GM12878 (cell line): ENCODE measurements around the gene AMN. TPM values are rescaled to one million over a fixed set of nuclear protein-coding genes. Genes with fewer than 3 reads are reported as not detected.

ENCODE experiments used
- ATAC-seq: fragments of 200-7000 bp; cut with Tn5 transposase; 3 replicates; pipeline ENCODE4 v1.9.1; 2020; ENCODE audit warnings: mild to moderate bottlenecking, moderate library complexity
- BruUV-seq: library from RNA; stranded (reverse); fragments of 400-500 nt; replicated peaks from 2 replicates; lab custom pipeline; 2021; lab: Mats Ljungman, UMichigan
- CTCF ChIA-PET: fragments of 300-600 bp; sonication (Branson Sonifier 250); formaldehyde crosslinking; extraction: SDS; loops from one replicate; lab custom pipeline; 2021; ENCODE audit warnings: inconsistent platforms; lab: Yijun Ruan, JAX
- POLR2A ChIA-PET: fragments of 350-600 bp; formaldehyde crosslinking; extraction: SDS; loops from one replicate; lab custom pipeline; 2021; ENCODE audit warnings: inconsistent platforms; lab: Charles Lee
- RAD21 ChIA-PET: fragments of 300-600 bp; sonication (Branson Sonifier 250); formaldehyde crosslinking; loops from one replicate; lab custom pipeline; 2023; ENCODE audit warnings: antibody characterized with exemption; ENCODE audit not compliant: unreplicated experiment; lab: Charles Lee
- SMC1A ChIA-PET: fragments of 300-600 bp; sonication (Branson Sonifier 250); formaldehyde crosslinking; loops from one replicate; lab custom pipeline; 2023; ENCODE audit not compliant: unreplicated experiment, uncharacterized antibody; lab: Charles Lee
- DNase-seq: peaks from one replicate; pipeline ENCODE4 v3.0.0-alpha.2; 2011; ENCODE audit warnings: low read depth, low spot score
- FAIRE-seq: peaks from 3 replicates; lab custom pipeline; 2011; peaks lifted over from hg19 to GRCh38; lab: Jason Lieb, UNC
- H2AFZ ChIP-seq: 2 replicates; pipeline ENCODE4 v1.6.0; 2011; ENCODE audit warnings: low read depth, low read length, control low read depth; ENCODE audit not compliant: control insufficient read depth
- H3K27ac ChIP-seq: 2 replicates; pipeline ENCODE4 v1.5.1; 2011; ENCODE audit warnings: control low read depth; ENCODE audit not compliant: control insufficient read depth, insufficient read depth
- H3K27me3 ChIP-seq, 2 experiments: replicated peaks in 1 of 2; 2 replicates each; pipeline versions ENCODE4 v1.6.0 to v1.6.1; 2011; ENCODE audit warnings: low read length in 1 of 2; ENCODE audit not compliant: control insufficient read depth in 2 of 2, insufficient read depth in 2 of 2
- H3K36me3 ChIP-seq, 2 experiments: 2 replicates each; pipeline ENCODE4 v1.5.1; 2011; ENCODE audit warnings: low read length in 1 of 2; ENCODE audit not compliant: control insufficient read depth in 2 of 2, insufficient read depth in 2 of 2
- H3K4me1 ChIP-seq: 2 replicates; pipeline ENCODE4 v1.6.1; 2011; ENCODE audit warnings: mild to moderate bottlenecking, low read length, moderate library complexity, mixed read lengths; ENCODE audit not compliant: control insufficient read depth, insufficient read depth
- H3K4me2 ChIP-seq: 2 replicates; pipeline ENCODE4 v1.6.0; 2011; ENCODE audit warnings: control low read depth; ENCODE audit not compliant: control insufficient read depth, insufficient read depth
- H3K4me3 ChIP-seq: fragments of 200-600 bp; sonication (generic); 2 replicates; pipeline ENCODE4 v1.5.1; 2016
- H3K79me2 ChIP-seq: 2 replicates; pipeline ENCODE4 v1.6.0; 2011; ENCODE audit warnings: low read length; ENCODE audit not compliant: control insufficient read depth, insufficient read depth
- H3K9ac ChIP-seq: 2 replicates; pipeline ENCODE4 v1.8.0; 2011; ENCODE audit warnings: low read length, control low read depth, mixed read lengths; ENCODE audit not compliant: control insufficient read depth, insufficient read depth
- H3K9me3 ChIP-seq: replicated peaks from 3 replicates; pipeline ENCODE4 v1.5.1; 2011; ENCODE audit warnings: mild to moderate bottlenecking, low read length; ENCODE audit not compliant: control insufficient read depth, insufficient read depth
- H4K20me1 ChIP-seq: 2 replicates; pipeline ENCODE4 v1.6.0; 2011; ENCODE audit not compliant: control insufficient read depth, insufficient read depth
- CREM ChIP-seq: IDR thresholded peaks from 2 replicates; pipeline ENCODE4 v1.6.1; 2014; ENCODE audit warnings: antibody characterized with exemption, low read depth
- FOXM1 ChIP-seq: IDR thresholded peaks from 2 replicates; pipeline ENCODE4 v1.6.1; 2012; ENCODE audit warnings: low read depth, mild to moderate bottlenecking, inconsistent platforms, low read length, moderate library complexity
- HDGF ChIP-seq: fragments of 450-650 bp; IDR thresholded peaks from 2 replicates; pipeline ENCODE4 v1.6.1; 2016; ENCODE audit warnings: antibody characterized with exemption
- KLF5 ChIP-seq: fragments of 450-650 bp; IDR thresholded peaks from 2 replicates; pipeline ENCODE4 v1.6.1; 2014; ENCODE audit warnings: mild to moderate bottlenecking; ENCODE audit not compliant: partially characterized antibody
- MTA2 ChIP-seq: fragments of 450-650 bp; IDR thresholded peaks from 2 replicates; pipeline ENCODE4 v1.6.1; 2016; ENCODE audit warnings: low read depth, mild to moderate bottlenecking, moderate library complexity
- PAX8 ChIP-seq: fragments of 450-650 bp; IDR thresholded peaks from 2 replicates; pipeline ENCODE4 v1.6.1; 2017; ENCODE audit warnings: mild to moderate bottlenecking, moderate library complexity
- PBX3 ChIP-seq: IDR thresholded peaks from 2 replicates; pipeline ENCODE4 v1.6.1; 2011; ENCODE audit warnings: mild to moderate bottlenecking, low read depth, low read length, moderate library complexity; ENCODE audit not compliant: insufficient replicate concordance
- POLR2AphosphoS5 ChIP-seq: IDR thresholded peaks from 2 replicates; pipeline ENCODE4 v1.6.1; 2011; ENCODE audit warnings: mild to moderate bottlenecking, low read length, inconsistent platforms
- RB1 ChIP-seq: fragments of 450-650 bp; formaldehyde crosslinking; IDR thresholded peaks from 2 replicates; pipeline ENCODE4 v1.6.1; 2017; ENCODE audit warnings: mild to moderate bottlenecking, borderline replicate concordance
- SMARCA5 ChIP-seq: fragments of 450-650 bp; IDR thresholded peaks from 2 replicates; pipeline ENCODE4 v1.6.1; 2017; ENCODE audit warnings: mild to moderate bottlenecking
- SREBF1 ChIP-seq: IDR thresholded peaks from 2 replicates; pipeline ENCODE4 v1.6.1; 2012; ENCODE audit warnings: mild to moderate bottlenecking, low read length
- STAT1 ChIP-seq: fragments of 450-650 bp; conservative IDR thresholded peaks from 2 replicates; pipeline ENCODE4 v1.6.1; 2014; ENCODE audit warnings: antibody characterized with exemption, mild to moderate bottlenecking
- WRNIP1 ChIP-seq: IDR thresholded peaks from 2 replicates; pipeline ENCODE4 v1.6.1; 2011; ENCODE audit warnings: low read depth, low read length, improper control_type of control experiment, borderline replicate concordance
- ZBTB40 ChIP-seq: fragments of 450-650 bp; IDR thresholded peaks from 2 replicates; pipeline ENCODE4 v1.6.1; 2016; ENCODE audit warnings: mild to moderate bottlenecking, moderate library complexity, borderline replicate concordance
- WGBS: methylation state at CpG from one replicate; pipeline ENCODE4 v1.1.6; 2016; ENCODE audit warnings: low lambda C conversion rate; ENCODE audit not compliant: insufficient replicate concordance, insufficient coverage; ENCODE audit errors: missing lambda C conversion rate; 5-methylcytosine and 5-hydroxymethylcytosine counted together
- in situ Hi-C: fragments of 300-500 bp; cut with MboI; formaldehyde crosslinking; loops from 9 replicates; pipeline ENCODE4 v1.14.3; 2018; ENCODE audit warnings: mixed read lengths
- intact Hi-C: fragments of 100-400 bp; cut with micrococcal nuclease; formaldehyde crosslinking; loops from one replicate; pipeline ENCODE4 v1.14.2; 2022; ENCODE audit not compliant: unreplicated experiment
- polyA plus RNA-seq, 11 experiments: library from polyadenylated mRNA; depleted of rRNA in 4 of 11; unstranded in 6 of 11; stranded (reverse) in 5 of 11; fragments of >200 nt; fragmentation: Nextera tagmentation in 4 of 11; fragmentation: Illumina TruSeq in 1 of 11; extraction: Ambion mirVana in 4 of 11; extraction: Trizol in 1 of 11; gene quantifications; 1 replicate in 1 of 11; 2 replicates in 10 of 11; pipeline versions ENCODE4 v1.2.1 to v1.2.3, GENCODE V29; 2011 to 2016; ENCODE audit warnings: inconsistent platforms in 2 of 11, missing spikeins in 2 of 11, low read depth in 1 of 11
- total RNA-seq, 4 experiments: library from RNA; depleted of rRNA in 3 of 4; stranded (reverse); fragments of >200 nt in 3 of 4; fragmentation: Illumina TruSeq in 1 of 4; extraction: Trizol in 1 of 4; gene quantifications; 2 replicates each; pipeline versions ENCODE4 v1.2.1 to v1.2.3, GENCODE V29; 2013 to 2021

The AMN gene
- total and polyA plus RNA-seq, 10 of the 15 experiments (the other 5 are each of a cell fraction or from before 2014, with no cell fraction given), result 0.03 to 0.33 (median 0.11) TPM; not detected in 6

GRCh38 chr14:102949801-102950451 lies 27.5 kb downstream of the AMN start:
- intact Hi-C loops, result no loop called here
- POLR2A ChIA-PET, result no interaction called here
- no peak for ATAC-seq
- Histone ChIP-seq H3K36me3 (peaks cover 11 to 20% of the 10 kb centered on the region in 2 experiments; a peak in 3 of 4 replicates), H3K79me2 (no peaks in the 10 kb centered on the region), H3K9ac (no peak overlapping the region), H3K9me3 (no peaks in the 10 kb centered on the region), H3K4me3 (no peak overlapping the region), H3K4me1 (peaks cover 25% of the 10 kb centered on the region), H3K27ac (no peak overlapping the region), H3K27me3 (no peaks in the 10 kb centered on the region), H4K20me1 (no peaks in the 10 kb centered on the region), H2AFZ (no peak overlapping the region), H3K4me2 (no peak overlapping the region)
- no peak for FAIRE-seq
- SMC1A ChIA-PET, result no interaction called here
- no TSS peak for BruUV-seq
- CTCF ChIA-PET, result interaction anchor here (1.1 kb wide), 1 partner anchor 155 kb away, joined by 3 read pairs; no protein-coding TSS in a partner anchor
- RAD21 ChIA-PET, result no interaction called here
- in situ Hi-C loops, result no loop called here
- WGBS, result 79% methylated on average over 23 of the region's 23 CpGs
- DNase-seq, result no peak
- TF ChIP-seq SREBF1 (no peak), PAX8 (no peak), POLR2AphosphoS5 (no peak), HDGF (no peak), SMARCA5 (no peak), FOXM1 (no peak), STAT1 (no peak), RB1 (no peak)

GRCh38 chr14:102951034-102951433 lies 28.6 kb downstream of the AMN start:
- no peak overlapping the region for H3K4me2 ChIP-seq
- no peaks in the 10 kb centered on the region for H4K20me1 ChIP-seq
- in situ Hi-C loops, result no loop called here
- ChIA-PET RAD21 (no interaction called here), POLR2A (no interaction called here), SMC1A (no interaction called here), CTCF (no interaction called here)
- H3K79me2 ChIP-seq, result no peaks in the 10 kb centered on the region
- no peak for DNase-seq
- no peak for ATAC-seq
- WGBS, result 72% methylated on average over 10 of the region's 10 CpGs
- intact Hi-C loops, result no loop called here
- H3K36me3 ChIP-seq, result peaks cover 9 to 10% of the 10 kb centered on the region in 2 experiments; a peak in 3 of 4 replicates
- H3K27ac ChIP-seq, result no peak overlapping the region
- H3K9me3 ChIP-seq, result no peaks in the 10 kb centered on the region
- H3K27me3 ChIP-seq, result no peaks in the 10 kb centered on the region
- BruUV-seq, result no TSS peak
- H3K4me1 ChIP-seq, result peaks cover 25% of the 10 kb centered on the region
- no peak overlapping the region for H2AFZ ChIP-seq
- no peak for FAIRE-seq
- H3K9ac ChIP-seq, result no peak overlapping the region
- H3K4me3 ChIP-seq, result no peak overlapping the region
- TF ChIP-seq CREM (no peak), MTA2 (no peak), KLF5 (no peak), ZBTB40 (no peak), PBX3 (no peak), WRNIP1 (no peak)
